Lung (tissue), 12 donors: ENCODE results near the gene KRR1. TPM values are rescaled to one million over a fixed set of nuclear protein-coding genes. Genes with fewer than 3 reads are reported as not detected.

Experiments
- ATAC-seq: fragments of 200-7000 bp; cut with Tn5 transposase; one replicate; pipeline ENCODE4 v1.9.1; 2020; ENCODE audit warnings: moderate number of reproducible peaks; ENCODE audit not compliant: insufficient read depth, low FRiP score
- DNase-seq, 3 donors: peaks; one replicate each; pipeline ENCODE4 v3.0.0-alpha.2; 2013 to 2017
- H3K27ac ChIP-seq, 2 donors: one replicate each; pipeline ENCODE4 v1.5.1; 2013; ENCODE audit warnings: mild to moderate bottlenecking in 2 of 2, moderate library complexity in 2 of 2, control low read depth in 1 of 2, inconsistent platforms in 1 of 2, low read depth in 1 of 2, low read length in 1 of 2
- H3K27me3 ChIP-seq, 3 donors: one replicate each; pipeline ENCODE4 v1.5.1; 2013; ENCODE audit warnings: low read length in 2 of 3; ENCODE audit not compliant: control insufficient read depth in 3 of 3, insufficient read depth in 3 of 3
- H3K36me3 ChIP-seq, 4 donors: one replicate each; pipeline ENCODE4 v1.5.1; 2013; ENCODE audit warnings: low read length in 4 of 4, mild to moderate bottlenecking in 1 of 4, moderate library complexity in 1 of 4; ENCODE audit not compliant: control insufficient read depth in 4 of 4, insufficient read depth in 4 of 4
- H3K4me1 ChIP-seq, 5 donors: one replicate each; pipeline ENCODE4 v1.5.1; 2013; ENCODE audit warnings: low read length in 5 of 5, mild to moderate bottlenecking in 2 of 5, moderate library complexity in 1 of 5; ENCODE audit not compliant: control insufficient read depth in 5 of 5, insufficient read depth in 5 of 5
- H3K4me3 ChIP-seq: one replicate; pipeline ENCODE4 v1.5.1; 2013; ENCODE audit warnings: mild to moderate bottlenecking, control low read depth, moderate library complexity
- H3K9ac ChIP-seq, 2 donors: one replicate each; pipeline ENCODE4 v1.5.1; 2013; ENCODE audit warnings: low read length in 2 of 2, control low read depth in 1 of 2; ENCODE audit not compliant: insufficient read depth in 1 of 2
- H3K9me3 ChIP-seq, 4 donors: one replicate each; pipeline ENCODE4 v1.5.1; 2013; ENCODE audit warnings: low read length in 3 of 4, mild to moderate bottlenecking in 1 of 4, moderate library complexity in 1 of 4; ENCODE audit not compliant: control insufficient read depth in 4 of 4, insufficient read depth in 3 of 4
- WGBS, 2 donors: extraction: QIAGEN DNeasy Blood & Tissue Kit; methylation state at CpG; one replicate each; pipeline ENCODE4 v1.1.7; 2013; 5-methylcytosine and 5-hydroxymethylcytosine counted together
- polyA plus RNA-seq, 2 donors: library from polyadenylated mRNA; stranded (reverse); fragments of 200-250 nt; gene quantifications; one replicate each; pipeline ENCODE4 v1.2.1, GENCODE V29; 2013
- total RNA-seq, 2 donors: library from RNA; depleted of rRNA in 1 of 2; stranded (reverse); fragments of >200 nt in 1 of 2; gene quantifications; one replicate each; pipeline ENCODE4 v1.2.1, GENCODE V29; 2014 to 2021
- TF ChIP-seq, protein P1 (sequence below): IDR thresholded peaks from 2 replicates; pipeline ENCODE4 v1.5.1; 2012; ENCODE audit warnings: mild to moderate bottlenecking; ENCODE audit errors: control extremely low read depth, extremely low read depth
- donor health status: control.
- donor health status: control.
- donor health status: Bipolar disorder and iron deficiency.
- donor health status: healthy.
- donor health status: DM: yes; HTN: yes; CAD: no.

The KRR1 gene
- total and polyA plus RNA-seq, 4 donors, result 19.9 to 62.5 (median 29.9) TPM

DNA sequence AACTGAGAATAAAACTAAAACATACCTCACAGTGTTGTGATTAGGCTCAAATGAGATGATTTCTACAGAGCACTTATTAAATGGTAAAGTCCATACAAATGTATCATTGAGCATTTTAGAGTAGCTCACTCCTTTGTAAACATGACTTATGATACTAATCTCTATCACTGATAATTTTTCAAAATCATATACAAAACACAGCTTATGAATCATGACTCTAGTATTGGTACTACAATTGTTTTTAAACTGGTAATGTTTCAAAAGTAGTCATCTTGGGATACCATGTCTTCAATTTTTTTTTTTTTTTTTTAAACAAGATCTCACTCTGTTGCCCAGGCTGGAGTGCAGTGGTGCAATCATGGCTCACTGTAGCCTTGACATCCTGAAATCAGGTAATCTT, 40.1 kb upstream of the KRR1 start:
- Histone ChIP-seq H3K4me1 (peaks cover 4 to 38% (median 14%) of the 10 kb centered on the region in 5 donors), H3K27me3 (no peaks in the 10 kb centered on the region), H3K9ac (no peak overlapping the region), H3K9me3 (no peaks in the 10 kb centered on the region), H3K27ac (no peak overlapping the region), H3K36me3 (no peaks in the 10 kb centered on the region), H3K4me3 (no peak overlapping the region)
- no peak for ATAC-seq
- TF ChIP-seq, protein P1, sequence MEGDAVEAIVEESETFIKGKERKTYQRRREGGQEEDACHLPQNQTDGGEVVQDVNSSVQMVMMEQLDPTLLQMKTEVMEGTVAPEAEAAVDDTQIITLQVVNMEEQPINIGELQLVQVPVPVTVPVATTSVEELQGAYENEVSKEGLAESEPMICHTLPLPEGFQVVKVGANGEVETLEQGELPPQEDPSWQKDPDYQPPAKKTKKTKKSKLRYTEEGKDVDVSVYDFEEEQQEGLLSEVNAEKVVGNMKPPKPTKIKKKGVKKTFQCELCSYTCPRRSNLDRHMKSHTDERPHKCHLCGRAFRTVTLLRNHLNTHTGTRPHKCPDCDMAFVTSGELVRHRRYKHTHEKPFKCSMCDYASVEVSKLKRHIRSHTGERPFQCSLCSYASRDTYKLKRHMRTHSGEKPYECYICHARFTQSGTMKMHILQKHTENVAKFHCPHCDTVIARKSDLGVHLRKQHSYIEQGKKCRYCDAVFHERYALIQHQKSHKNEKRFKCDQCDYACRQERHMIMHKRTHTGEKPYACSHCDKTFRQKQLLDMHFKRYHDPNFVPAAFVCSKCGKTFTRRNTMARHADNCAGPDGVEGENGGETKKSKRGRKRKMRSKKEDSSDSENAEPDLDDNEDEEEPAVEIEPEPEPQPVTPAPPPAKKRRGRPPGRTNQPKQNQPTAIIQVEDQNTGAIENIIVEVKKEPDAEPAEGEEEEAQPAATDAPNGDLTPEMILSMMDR, result no peak
- DNase-seq, result no peak

DNA sequence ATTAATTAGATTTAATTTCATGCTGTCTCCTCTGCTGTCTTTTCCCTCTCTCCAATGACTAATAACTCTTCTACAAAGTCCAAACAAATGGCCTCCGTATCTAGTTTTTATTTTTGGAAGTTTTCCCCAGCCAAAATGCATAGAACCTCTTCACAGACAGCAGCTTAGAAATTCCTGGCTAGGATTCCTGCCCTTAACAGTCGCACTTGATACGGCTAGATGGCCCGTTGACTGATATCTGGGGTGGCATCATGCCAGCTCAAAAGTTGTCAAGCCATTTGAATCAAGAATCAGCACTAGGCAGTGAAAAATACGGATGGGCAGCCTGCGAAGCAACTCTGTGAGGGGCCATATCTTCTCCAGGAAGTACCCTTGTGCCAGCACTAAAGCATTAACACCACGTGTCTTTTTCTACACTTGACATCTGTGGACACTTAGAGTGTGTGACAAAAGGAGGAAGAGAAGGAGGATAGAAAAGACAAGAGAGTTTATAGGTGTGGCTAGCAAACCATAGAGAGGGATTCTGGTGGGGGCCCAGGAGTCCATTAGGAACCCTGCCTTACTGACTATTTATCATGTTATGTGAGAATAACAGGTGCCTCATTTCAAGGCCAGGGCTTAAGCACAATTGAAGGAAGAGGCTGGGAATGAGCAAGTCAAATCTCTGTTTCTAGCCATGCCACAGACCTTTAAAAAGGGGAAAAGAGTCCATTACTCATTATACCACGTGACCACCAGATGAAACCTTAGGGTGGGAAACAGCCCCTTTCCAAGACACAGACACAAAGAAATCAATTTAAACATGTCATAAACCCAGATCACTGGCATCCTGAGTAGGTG, 39.2 kb upstream of the KRR1 start:
- H3K36me3 ChIP-seq, result no peaks in the 10 kb centered on the region
- WGBS, 2 donors, result 33 to 73% methylated on average over 8 of the region's 8 CpGs
- no peak overlapping the region for H3K4me3 ChIP-seq
- TF ChIP-seq, protein P1, result no peak
- H3K4me1 ChIP-seq, result peaks cover 4 to 39% (median 14%) of the 10 kb centered on the region in 5 donors
- H3K9ac ChIP-seq, result no peak overlapping the region
- H3K27me3 ChIP-seq, result no peaks in the 10 kb centered on the region
- ATAC-seq, result no peak
- peak overlapping the region in 1 of 2 donors; percentile 33 for H3K27ac ChIP-seq
- no peaks in the 10 kb centered on the region for H3K9me3 ChIP-seq
- DNase-seq, result peak; percentile 60 to 77 (median 76)

DNA sequence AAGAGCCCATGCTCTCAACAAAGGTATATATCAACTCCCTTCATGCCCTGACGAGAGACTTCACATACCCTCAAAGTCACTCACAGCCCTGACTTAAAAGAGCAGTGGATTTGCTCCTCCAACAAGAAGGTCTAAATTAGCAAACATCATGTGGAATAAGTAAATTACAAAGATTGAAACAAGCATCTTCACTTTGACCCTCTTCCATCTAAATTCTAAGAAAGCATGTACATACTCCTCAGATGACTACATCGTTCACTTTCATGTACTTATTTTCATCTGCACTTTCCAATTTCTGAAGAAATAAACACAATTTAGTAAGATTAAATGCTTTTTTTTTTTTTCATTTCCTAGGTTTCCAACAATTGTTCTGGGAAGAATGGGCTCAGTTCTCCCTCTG, 38.6 kb upstream of the KRR1 start:
- WGBS, 2 donors, result 66 to 90% methylated on average over 2 of the region's 2 CpGs
- H3K27ac ChIP-seq, result no peak overlapping the region
- no peak overlapping the region for H3K4me3 ChIP-seq
- H3K27me3 ChIP-seq, result no peaks in the 10 kb centered on the region
- DNase-seq, result peak in 1 of 3 donors; percentile 47
- no peaks in the 10 kb centered on the region for H3K9me3 ChIP-seq
- H3K36me3 ChIP-seq, result no peaks in the 10 kb centered on the region
- ATAC-seq, result no peak
- H3K4me1 ChIP-seq, result peaks cover 4 to 40% (median 14%) of the 10 kb centered on the region in 5 donors
- H3K9ac ChIP-seq, result no peak overlapping the region
- TF ChIP-seq, protein P1, result no peak
